Left hindlimb (tissue), 1 donor: Measurements from ENCODE around the gene SSPN.
A peak's percentile ranks its signal among the peaks of the same experiment; 100 is the strongest.

Experiments used
- DNase-seq: peaks from one replicate; pipeline ENCODE4 v3.0.0-alpha.2; 2018

SSPN gene

DNA sequence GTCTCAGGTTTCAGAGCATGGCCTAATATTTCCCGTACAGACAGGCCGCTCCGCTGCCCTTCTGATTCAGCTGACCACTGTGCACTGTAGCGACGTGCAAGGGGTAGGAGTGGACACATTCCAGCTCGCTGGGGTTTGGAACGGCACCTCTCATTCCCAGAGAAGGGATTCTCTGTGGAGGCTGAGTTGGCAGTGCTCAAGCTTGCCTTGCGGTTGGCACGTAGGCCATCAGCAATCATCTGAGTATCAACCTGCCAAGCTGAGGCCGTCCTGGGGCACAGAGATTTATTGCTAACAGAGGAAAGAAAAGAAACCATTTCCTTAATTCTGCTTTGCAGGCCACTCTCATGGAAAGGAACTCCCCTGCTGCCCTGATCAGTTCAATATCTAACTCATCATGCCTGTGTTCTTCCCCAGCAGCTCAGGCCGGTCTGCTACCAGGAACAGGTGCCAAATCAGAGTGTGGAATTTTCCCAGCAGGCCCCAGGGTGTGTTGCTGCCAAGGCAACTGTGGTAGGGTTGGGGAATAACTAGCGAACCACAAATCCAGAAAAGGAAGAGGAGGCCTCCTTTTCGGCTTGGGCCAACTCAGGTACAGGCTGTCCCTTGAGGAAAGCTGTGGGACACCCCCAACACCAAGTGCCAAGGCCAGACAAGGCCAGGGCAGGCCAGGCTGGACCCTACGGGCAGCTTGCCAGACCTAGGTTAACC is 92.5 kb downstream of the SSPN start:
- peak; percentile 79 for DNase-seq

DNA sequence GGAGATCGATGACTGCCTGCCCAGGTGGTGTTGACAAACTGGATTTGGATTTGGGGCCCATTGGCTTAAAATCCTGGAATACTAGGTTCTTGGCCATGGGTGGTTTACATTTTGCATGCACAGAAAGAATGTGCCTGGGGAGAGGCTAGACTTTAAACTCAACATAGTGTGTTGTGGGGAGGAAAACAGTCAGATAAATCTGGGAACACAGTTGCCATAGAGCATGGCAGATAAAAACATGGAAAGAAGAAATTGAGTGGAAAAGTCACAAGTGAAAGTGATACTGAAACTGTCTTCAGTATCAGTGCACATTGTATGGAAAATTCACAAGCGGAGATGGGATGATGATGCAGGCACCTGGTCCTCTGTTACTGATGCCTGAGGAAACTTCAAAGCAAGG is 95.2 kb downstream of the SSPN start:
- DNase-seq: no peak

DNA sequence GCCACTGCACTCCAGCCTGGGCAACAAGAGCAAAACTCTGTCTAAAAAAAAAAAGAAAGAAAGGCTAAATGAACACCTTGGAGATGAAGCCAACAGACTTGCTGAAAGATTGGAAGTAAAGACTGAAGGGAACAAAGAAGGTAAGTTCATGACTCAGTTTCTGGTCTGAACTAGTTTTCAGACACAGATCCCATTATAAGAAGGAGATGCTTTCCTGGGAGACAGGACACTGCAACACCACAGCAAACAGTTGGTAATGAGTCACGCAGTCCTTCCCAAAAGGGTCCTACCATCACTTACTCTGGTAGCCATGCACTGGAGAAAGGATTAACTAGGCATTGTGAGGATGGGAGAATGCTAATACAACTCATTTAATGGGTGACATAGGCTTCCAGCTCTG is 97.2 kb downstream of the SSPN start:
- DNase-seq: no peak

DNA sequence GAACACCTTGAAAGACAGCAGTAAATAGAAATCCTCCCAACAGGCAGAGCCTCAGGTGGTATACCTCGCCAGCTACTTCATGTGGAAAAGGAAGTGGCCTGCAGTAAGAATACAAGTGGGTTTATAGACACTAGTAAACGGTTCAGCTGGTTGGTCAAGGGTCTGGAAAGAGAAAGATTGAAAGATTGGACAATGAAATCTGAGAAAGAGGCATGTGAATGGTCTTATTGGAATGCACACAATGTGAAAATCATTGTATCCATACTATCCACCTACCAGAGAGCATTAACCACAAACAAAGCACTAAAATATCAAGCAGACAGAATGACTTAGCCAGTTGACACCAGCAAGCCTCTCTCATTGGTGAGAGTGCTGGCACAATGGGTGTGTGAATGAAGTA is 98.2 kb downstream of the SSPN start:
- no peak for DNase-seq

DNA sequence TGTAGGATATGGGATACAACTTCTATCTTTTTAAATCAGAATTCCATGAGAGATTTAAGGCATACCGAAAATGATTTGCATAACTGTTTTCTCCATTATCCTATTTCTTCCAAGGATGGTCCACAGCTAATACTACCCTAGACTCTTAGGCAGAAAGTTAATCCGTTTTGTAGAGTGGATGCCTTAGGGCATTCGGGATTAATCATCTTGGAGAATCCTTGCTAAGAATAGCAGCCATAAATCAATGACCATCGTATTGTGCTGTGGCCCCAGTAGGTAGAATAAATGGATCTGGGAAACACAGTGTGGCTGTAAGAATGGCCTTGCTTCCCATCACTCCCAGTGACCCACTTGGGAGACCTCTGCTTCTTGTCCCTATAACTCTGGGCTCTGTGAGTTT is 99.6 kb downstream of the SSPN start:
- DNase-seq: no peak

DNA sequence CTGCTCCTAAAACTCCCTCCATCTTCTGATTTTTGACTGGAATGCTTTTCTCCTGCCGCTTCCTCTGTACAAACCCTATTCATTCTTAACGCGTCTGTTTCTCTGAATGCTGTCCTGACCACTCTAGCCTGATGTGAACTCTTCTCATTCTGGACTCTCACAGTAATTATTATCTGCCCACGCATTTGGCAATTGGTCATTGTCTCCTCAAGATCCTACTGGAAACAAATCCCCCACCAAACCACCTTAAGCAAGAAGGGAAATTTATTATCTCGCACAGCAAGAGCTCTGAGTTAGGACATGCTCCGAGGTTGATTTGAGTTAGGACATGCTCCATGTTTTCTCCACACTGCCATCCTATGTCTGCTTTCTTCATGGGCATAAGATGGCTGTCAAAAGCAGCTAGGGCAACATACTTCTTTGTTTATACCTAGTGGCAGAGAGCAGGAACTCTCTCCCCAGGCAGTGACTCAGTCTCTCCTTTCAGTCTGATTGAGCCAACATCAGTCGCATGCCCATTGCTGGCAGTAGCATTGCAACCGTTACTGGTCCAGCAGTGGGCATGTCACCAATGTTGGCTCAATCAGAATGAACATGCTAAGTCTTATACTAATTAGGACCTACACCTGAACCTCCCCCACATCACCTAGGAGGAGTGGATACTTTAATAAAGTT is 102.2 kb downstream of the SSPN start:
- no peak for DNase-seq

DNA sequence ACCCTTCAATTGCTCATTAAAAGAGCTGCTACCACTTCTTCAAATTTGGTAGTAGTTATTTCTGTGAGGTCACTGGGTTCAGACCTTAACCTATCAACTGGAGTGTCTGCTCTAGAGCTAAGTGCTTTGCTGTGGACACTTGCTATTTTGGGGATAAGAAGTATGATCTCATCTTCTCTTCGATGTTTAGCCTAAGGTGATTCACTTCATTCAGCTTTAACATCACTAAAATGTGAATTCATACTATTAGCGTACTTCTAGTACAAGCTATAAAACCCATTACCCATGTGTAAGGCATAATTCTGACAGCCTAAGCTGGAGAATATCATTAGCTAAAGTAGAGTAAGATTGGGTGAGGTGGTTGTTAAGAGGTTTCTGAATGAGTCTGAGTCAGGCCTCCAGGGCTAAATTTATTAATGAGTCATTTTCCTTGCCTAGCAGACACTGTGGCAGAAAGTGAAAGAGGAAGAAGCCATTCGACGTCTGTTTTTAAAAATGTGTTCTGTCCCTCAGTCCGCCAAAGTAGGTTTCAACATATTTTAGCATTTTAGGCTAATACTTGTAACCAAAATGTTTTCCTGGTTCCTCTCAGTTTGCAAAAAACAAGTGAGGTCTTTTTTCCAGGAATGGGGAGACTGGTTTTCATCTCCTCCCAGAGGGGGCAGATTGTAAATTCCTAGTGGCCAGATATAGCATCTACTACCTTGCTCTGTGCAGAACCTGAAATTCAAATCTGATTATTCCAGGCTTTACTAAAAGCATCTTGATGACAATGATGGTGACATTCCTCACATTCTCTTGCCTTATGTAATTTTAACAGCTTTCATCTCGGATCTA is 103.6 kb downstream of the SSPN start:
- no peak for DNase-seq

DNA sequence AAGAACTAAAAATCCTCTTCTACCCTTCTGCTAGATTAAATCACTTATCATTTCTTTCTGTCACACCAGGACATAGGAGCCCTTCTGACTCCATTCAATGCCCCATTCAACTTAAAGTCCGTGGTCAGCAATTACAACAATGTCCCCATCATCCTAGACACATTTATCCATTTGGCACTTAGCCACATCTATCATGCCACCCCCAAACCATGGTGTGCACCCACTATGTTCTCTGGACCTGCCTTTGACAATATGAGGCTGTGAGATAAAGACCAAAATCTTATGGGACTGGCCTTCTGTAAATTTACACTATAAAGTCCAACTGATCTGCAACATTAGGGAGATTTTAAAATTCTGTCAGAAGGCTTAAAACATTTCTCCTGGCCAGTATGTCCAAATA is 104.4 kb downstream of the SSPN start:
- DNase-seq: no peak
